Measurements from ENCODE around the gene PLEKHM1.
A peak's percentile ranks its signal among the peaks of the same experiment; 100 is the strongest.

Gene PLEKHM1

GRCh38 chr17:45425125-45425983 is 65.2 kb downstream of the PLEKHM1 start:
- DNase-seq, result peak; percentile 39

GRCh38 chr17:45424769-45425124 is 65.8 kb downstream of the PLEKHM1 start:
- DNase-seq, result no peak

- DNase-seq, result no peak
Measured at GRCh38 chr17:45423975-45424335, 66.6 kb downstream of the PLEKHM1 start.

- DNase-seq, result no peak
Measured at GRCh38 chr17:45423304-45423974, 67.1 kb downstream of the PLEKHM1 start.

GRCh38 chr17:45414990-45415881 is 75.3 kb downstream of the PLEKHM1 start:
- no peak for DNase-seq

- no peak for DNase-seq
Measured at GRCh38 chr17:45413498-45413923, 77.0 kb downstream of the PLEKHM1 start.

- DNase-seq, result no peak
Measured at GRCh38 chr17:45411348-45412105, 79.0 kb downstream of the PLEKHM1 start.

GRCh38 chr17:45410144-45411091 is 80.1 kb downstream of the PLEKHM1 start:
- no peak for DNase-seq

GRCh38 chr17:45409659-45410076 is 80.9 kb downstream of the PLEKHM1 start:
- no peak for DNase-seq

- no peak for DNase-seq
Measured at GRCh38 chr17:45408611-45409421, 81.7 kb downstream of the PLEKHM1 start.

- DNase-seq, result no peak
Measured at GRCh38 chr17:45406107-45406506, 84.4 kb downstream of the PLEKHM1 start.

- no peak for DNase-seq
Measured at GRCh38 chr17:45405250-45406086, 85.1 kb downstream of the PLEKHM1 start.

GRCh38 chr17:45404870-45405249 is 85.7 kb downstream of the PLEKHM1 start:
- DNase-seq, result no peak

- no peak for DNase-seq
Measured at GRCh38 chr17:45403906-45404490, 86.5 kb downstream of the PLEKHM1 start.

GRCh38 chr17:45402916-45403315 is 87.6 kb downstream of the PLEKHM1 start:
- DNase-seq, result no peak

- DNase-seq, result no peak
Measured at GRCh38 chr17:45398800-45399199, 91.7 kb downstream of the PLEKHM1 start.

- no peak for DNase-seq
Measured at GRCh38 chr17:45397796-45398195, 92.7 kb downstream of the PLEKHM1 start.

GRCh38 chr17:45396496-45397205 is 93.9 kb downstream of the PLEKHM1 start:
- DNase-seq, result no peak

All from NCI-H748 treated with DMSO at 0.1 percent for 48 hours (cell line).